IMR-90 (cell line): ENCODE results near the gene ZNF570. TPM values are rescaled to one million over a fixed set of nuclear protein-coding genes. Genes with fewer than 3 reads are reported as not detected.

Source experiments
- ATAC-seq: fragments of 200-7000 bp; cut with Tn5 transposase; 2 replicates; pipeline ENCODE4 v1.9.1; 2020; ENCODE audit warnings: low read depth, mild to moderate bottlenecking, moderate library complexity
- BruUV-seq: library from RNA; stranded (reverse); fragments of 400-500 nt; replicated peaks from 2 replicates; lab custom pipeline; 2021; lab: Mats Ljungman, UMichigan
- CTCF ChIA-PET: fragments of 300-600 bp; formaldehyde crosslinking; extraction: SDS; loops from one replicate; lab custom pipeline; 2021; ENCODE audit warnings: antibody characterized with exemption; lab: Yijun Ruan, JAX
- POLR2A ChIA-PET: fragments of 300-600 bp; sonication (Branson Sonifier 250); formaldehyde crosslinking; loops from one replicate; lab custom pipeline; 2022; ENCODE audit warnings: antibody characterized with exemption; ENCODE audit not compliant: unreplicated experiment; lab: Charles Lee
- DNase-seq: peaks from one replicate; pipeline ENCODE4 v3.0.0; 2013
- H2AFZ ChIP-seq: replicated peaks from 2 replicates; pipeline ENCODE3; 2013; ENCODE audit warnings: low read length, mild to moderate bottlenecking; ENCODE audit not compliant: poor library complexity
- H2AK5ac ChIP-seq: 2 replicates; pipeline ENCODE4 v1.6.1; 2013; ENCODE audit warnings: low read depth, low read length, inconsistent platforms
- H2AK9ac ChIP-seq: replicated peaks from 2 replicates; pipeline ENCODE3; 2013; ENCODE audit warnings: mild to moderate bottlenecking, low read depth, low read length, moderate library complexity; ENCODE audit not compliant: poor library complexity
- H2BK120ac ChIP-seq: 2 replicates; pipeline ENCODE4 v1.6.1; 2013; ENCODE audit warnings: low read depth, low read length, inconsistent platforms
- H2BK15ac ChIP-seq: 3 replicates; pipeline ENCODE4 v1.6.1; 2013; ENCODE audit warnings: low read depth, low read length, inconsistent platforms
- H2BK20ac ChIP-seq: 2 replicates; pipeline ENCODE4 v1.6.1; 2013; ENCODE audit warnings: low read depth, mild to moderate bottlenecking, inconsistent platforms, low read length, moderate library complexity
- H2BK5ac ChIP-seq: 2 replicates; pipeline ENCODE4 v1.6.1; 2013; ENCODE audit warnings: mild to moderate bottlenecking, low read depth, low read length, inconsistent platforms; ENCODE audit not compliant: poor library complexity, severe bottlenecking
- H3K14ac ChIP-seq: replicated peaks from 2 replicates; pipeline ENCODE4 v1.6.1; 2013; ENCODE audit warnings: low read depth, low read length, inconsistent platforms
- H3K18ac ChIP-seq: 2 replicates; pipeline ENCODE4 v1.6.1; 2013; ENCODE audit warnings: low read depth, low read length, control low read depth
- H3K23ac ChIP-seq: 2 replicates; pipeline ENCODE4 v1.6.1; 2013; ENCODE audit warnings: low read depth, low read length, inconsistent platforms
- H3K27ac ChIP-seq: 2 replicates; pipeline ENCODE4 v1.5.1; 2013; ENCODE audit warnings: mild to moderate bottlenecking, control low read depth, low read length; ENCODE audit not compliant: insufficient read depth
- H3K27me3 ChIP-seq: 2 replicates; pipeline ENCODE4 v1.6.1; 2013; ENCODE audit warnings: low read length; ENCODE audit not compliant: control insufficient read depth, insufficient read depth
- H3K36me3 ChIP-seq: 2 replicates; pipeline ENCODE4 v1.6.1; 2013; ENCODE audit warnings: low read length, mixed read lengths; ENCODE audit not compliant: control insufficient read depth, insufficient read depth
- H3K4ac ChIP-seq: 2 replicates; pipeline ENCODE4 v1.6.1; 2013; ENCODE audit warnings: low read depth, low read length, inconsistent platforms
- H3K4me1 ChIP-seq: 2 replicates; pipeline ENCODE4 v1.6.1; 2013; ENCODE audit warnings: low read length, mixed read lengths; ENCODE audit not compliant: control insufficient read depth, insufficient read depth
- H3K4me2 ChIP-seq: 2 replicates; pipeline ENCODE4 v1.6.1; 2013; ENCODE audit warnings: low read depth, mild to moderate bottlenecking, control low read depth, low read length, moderate library complexity
- H3K4me3 ChIP-seq: 2 replicates; pipeline ENCODE4 v1.5.1; 2013; ENCODE audit warnings: low read depth, mild to moderate bottlenecking, control low read depth, low read length, moderate library complexity; ENCODE audit not compliant: insufficient read depth
- H3K56ac ChIP-seq: 2 replicates; pipeline ENCODE4 v1.6.1; 2013; ENCODE audit warnings: low read length, inconsistent platforms; ENCODE audit not compliant: insufficient read depth; ENCODE audit errors: extremely low read depth
- H3K79me1 ChIP-seq, 2 experiments: 2 replicates each; pipeline ENCODE4 v1.6.1; 2013; ENCODE audit warnings: low read length in 2 of 2, inconsistent platforms in 1 of 2, low read depth in 1 of 2
- H3K9ac ChIP-seq: 2 replicates; pipeline ENCODE4 v1.6.1; 2013; ENCODE audit warnings: low read depth, low read length, control low read depth
- H3K9me1 ChIP-seq: 2 replicates; pipeline ENCODE4 v1.6.1; 2013; ENCODE audit warnings: low read length, inconsistent platforms; ENCODE audit not compliant: insufficient read depth
- H3K9me3 ChIP-seq: 2 replicates; pipeline ENCODE4 v1.6.1; 2013; ENCODE audit warnings: low read length; ENCODE audit not compliant: control insufficient read depth, insufficient read depth
- H4K20me1 ChIP-seq: 2 replicates; pipeline ENCODE4 v1.6.1; 2013; ENCODE audit warnings: low read length, inconsistent platforms; ENCODE audit not compliant: insufficient read depth
- H4K5ac ChIP-seq: 2 replicates; pipeline ENCODE4 v1.6.1; 2013; ENCODE audit warnings: mild to moderate bottlenecking, low read depth, low read length, control low read depth
- H4K8ac ChIP-seq, 2 experiments: 2 replicates each; pipeline ENCODE4 v1.6.1; 2013; ENCODE audit warnings: low read depth in 2 of 2, low read length in 2 of 2, control low read depth in 1 of 2, inconsistent platforms in 1 of 2
- H4K91ac ChIP-seq: 2 replicates; pipeline ENCODE4 v1.6.1; 2013; ENCODE audit warnings: low read depth, low read length, inconsistent platforms; ENCODE audit not compliant: insufficient read depth
- CEBPB ChIP-seq: IDR thresholded peaks from 2 replicates; pipeline ENCODE4 v1.6.1; 2012; ENCODE audit warnings: low read depth, low read length, improper control_type of control experiment
- NFE2L2 ChIP-seq: fragments of 150-350 bp; IDR thresholded peaks from 2 replicates; pipeline ENCODE4 v1.6.1; 2016; ENCODE audit warnings: low read depth, mild to moderate bottlenecking, low read length
- RCOR1 ChIP-seq: IDR thresholded peaks from 2 replicates; pipeline ENCODE4 v1.6.1; 2012; ENCODE audit warnings: mild to moderate bottlenecking, low read length, improper control_type of control experiment; ENCODE audit not compliant: insufficient replicate concordance
- WGBS, 2 experiments: methylation state at CpG; one replicate each; pipeline versions ENCODE4 v1.1.5 to v1.1.7; 2013; ENCODE audit warnings: missing lambda C conversion rate in 2 of 2; ENCODE audit not compliant: insufficient read length in 1 of 2; ENCODE audit errors: extremely low coverage in 2 of 2; 5-methylcytosine and 5-hydroxymethylcytosine counted together
- dilution Hi-C: fragments of 300-500 bp; cut with HindIII; formaldehyde crosslinking; loops from one replicate; pipeline ENCODE4 v1.14.3; 2018; ENCODE audit warnings: low sequenced_read_pairs; ENCODE audit not compliant: unreplicated experiment
- in situ Hi-C: fragments of 300-500 bp; cut with MboI; formaldehyde crosslinking; loops from 3 replicates; pipeline ENCODE4 v1.14.3; 2019; ENCODE audit warnings: low sequenced_read_pairs, inconsistent platforms, mixed read lengths
- intact Hi-C: fragments of 100-400 bp; cut with micrococcal nuclease; formaldehyde crosslinking; loops from 2 replicates; pipeline ENCODE4 v1.10.0; 2022
- polyA plus RNA-seq, 3 experiments: library from polyadenylated mRNA; depleted of rRNA; stranded (reverse); fragments of >200 nt; gene quantifications; 2 replicates each; pipeline ENCODE4 v1.2.3, GENCODE V29; 2012; ENCODE audit warnings: low replicate concordance in 1 of 3
- total RNA-seq: library from RNA; depleted of rRNA; stranded (reverse); fragments of >200 nt; gene quantifications from 2 replicates; pipeline ENCODE4 v1.2.3, GENCODE V29; 2012

Gene ZNF570
- total and polyA plus RNA-seq, 2 of the 4 experiments (the other 2 are of a cell fraction) = 1.5 to 9.3 TPM

DNA sequence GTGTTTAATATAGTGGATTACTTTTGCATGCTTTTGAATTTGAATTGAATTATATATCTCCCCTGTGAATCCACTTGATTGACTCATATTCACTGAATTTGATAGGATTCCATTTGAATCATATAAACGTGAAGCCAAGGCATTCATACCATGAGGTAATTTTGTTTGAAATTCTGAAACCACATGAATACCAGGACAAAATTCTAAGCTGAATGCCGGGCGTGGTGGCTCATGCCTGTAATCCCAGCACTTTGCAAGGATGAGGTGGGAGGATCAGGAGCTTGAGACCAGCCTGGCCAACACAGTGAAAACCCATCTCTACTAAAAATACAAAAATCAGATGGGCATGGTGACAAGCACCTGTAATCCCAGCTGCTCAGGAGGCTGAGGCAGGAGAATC lies 42.0 kb downstream of the ZNF570 start:
- no peak overlapping the region for H3K9ac ChIP-seq
- H3K9me1 ChIP-seq = no peaks in the 10 kb centered on the region
- H3K18ac ChIP-seq = no peak overlapping the region
- no peak overlapping the region for H2BK20ac ChIP-seq
- no peak overlapping the region for H3K4me2 ChIP-seq
- H2BK5ac ChIP-seq = no peak overlapping the region
- H4K20me1 ChIP-seq = no peaks in the 10 kb centered on the region
- ATAC-seq = no peak
- H2BK15ac ChIP-seq = no peak overlapping the region
- TF ChIP-seq CEBPB (no peak), RCOR1 (no peak), NFE2L2 (no peak)
- H2AFZ ChIP-seq = no peak overlapping the region
- dilution Hi-C loops (no loop called here), intact Hi-C loops (no loop called here), in situ Hi-C loops (no loop called here)
- H3K4me3 ChIP-seq = no peak overlapping the region
- BruUV-seq = no TSS peak
- H3K27me3 ChIP-seq = no peaks in the 10 kb centered on the region
- H2AK9ac ChIP-seq = no peak overlapping the region
- H3K79me1 ChIP-seq = no peaks in the 10 kb centered on the region
- no peak overlapping the region for H3K4ac ChIP-seq
- no peak for DNase-seq
- no peak overlapping the region for H3K14ac ChIP-seq
- H3K56ac ChIP-seq = no peak overlapping the region
- WGBS, 2 experiments = no CpG with 5 or more reads among the region's 3 CpGs
- POLR2A ChIA-PET = no interaction called here
- CTCF ChIA-PET = no interaction called here
- no peak overlapping the region for H3K23ac ChIP-seq
- 0 out of 2 replicates have a peak, but pooled peaks cover 2% of the 10 kb centered on the region for H3K36me3 ChIP-seq
- H4K5ac ChIP-seq = no peak overlapping the region
- H4K91ac ChIP-seq = no peak overlapping the region
- no peak overlapping the region for H3K27ac ChIP-seq
- H3K9me3 ChIP-seq = peaks cover 2% of the 10 kb centered on the region; the same call in 1 of the 2 replicates
- H4K8ac ChIP-seq = no peak overlapping the region
- no peak overlapping the region for H2AK5ac ChIP-seq
- H3K4me1 ChIP-seq = no peaks in the 10 kb centered on the region
- no peak overlapping the region for H2BK120ac ChIP-seq
